Limb (tissue), 2 donors: ENCODE results near the gene DPP6.

Experiments
- DNase-seq, 2 donors: peaks; one replicate each; pipeline ENCODE4 v3.0.0-alpha.2; 2016; ENCODE audit errors: extremely low spot score in 2 of 2

The DPP6 gene

GRCh38 chr7:154587792-154588191, 535.6 kb downstream of the DPP6 start:
- DNase-seq = no peak

- peak; percentile 48 to 67 for DNase-seq
Measured at GRCh38 chr7:154591544-154591943, 539.3 kb downstream of the DPP6 start.

- peak in 1 of 2 donors; percentile 4 for DNase-seq
Measured at GRCh38 chr7:154592388-154592787, 540.2 kb downstream of the DPP6 start.

- peak in 1 of 2 donors; percentile 6 for DNase-seq
Measured at GRCh38 chr7:154598396-154598795, 546.2 kb downstream of the DPP6 start.

- DNase-seq = no peak
Measured at GRCh38 chr7:154598864-154599263, 546.7 kb downstream of the DPP6 start.

DNA sequence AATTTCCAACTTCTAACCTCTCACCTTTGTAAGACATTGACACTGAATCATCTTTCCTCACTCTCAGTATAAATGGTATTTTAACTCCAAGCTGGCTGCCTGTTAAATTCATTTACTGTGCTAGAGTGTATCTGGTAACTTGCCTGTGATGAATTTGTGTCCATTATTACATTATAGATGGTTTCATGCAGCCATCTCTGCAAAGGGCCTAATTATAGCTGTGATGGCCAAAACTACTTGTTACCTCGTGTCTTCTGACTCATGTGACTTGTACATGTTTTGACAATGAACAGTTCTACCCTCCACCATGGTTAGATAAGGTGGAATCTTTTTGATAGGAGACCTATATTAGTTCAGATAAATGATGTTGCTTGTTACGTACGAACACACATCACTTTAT, 558.7 kb downstream of the DPP6 start:
- no peak for DNase-seq

- no peak for DNase-seq
Measured at GRCh38 chr7:154613811-154614210, 561.6 kb downstream of the DPP6 start.

GRCh38 chr7:154620141-154620755, 568.0 kb downstream of the DPP6 start:
- DNase-seq = no peak

DNA sequence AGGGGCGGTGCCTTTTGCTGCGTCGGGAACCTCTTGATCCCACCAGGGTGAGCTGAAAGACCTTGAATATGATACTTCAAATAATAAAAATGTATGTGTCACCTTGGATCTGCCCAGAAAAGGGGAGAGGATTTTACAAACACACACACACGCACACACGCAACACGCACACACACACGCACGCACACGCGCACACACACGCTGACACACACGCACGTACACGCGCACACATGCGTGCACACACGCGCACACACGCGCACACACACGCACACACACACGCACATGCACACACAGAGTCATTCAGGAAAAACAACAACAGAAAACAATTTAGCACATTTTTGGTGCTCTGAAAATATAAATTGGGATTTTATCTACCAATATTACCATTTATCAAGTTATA, 571.2 kb downstream of the DPP6 start:
- DNase-seq = no peak

DNA sequence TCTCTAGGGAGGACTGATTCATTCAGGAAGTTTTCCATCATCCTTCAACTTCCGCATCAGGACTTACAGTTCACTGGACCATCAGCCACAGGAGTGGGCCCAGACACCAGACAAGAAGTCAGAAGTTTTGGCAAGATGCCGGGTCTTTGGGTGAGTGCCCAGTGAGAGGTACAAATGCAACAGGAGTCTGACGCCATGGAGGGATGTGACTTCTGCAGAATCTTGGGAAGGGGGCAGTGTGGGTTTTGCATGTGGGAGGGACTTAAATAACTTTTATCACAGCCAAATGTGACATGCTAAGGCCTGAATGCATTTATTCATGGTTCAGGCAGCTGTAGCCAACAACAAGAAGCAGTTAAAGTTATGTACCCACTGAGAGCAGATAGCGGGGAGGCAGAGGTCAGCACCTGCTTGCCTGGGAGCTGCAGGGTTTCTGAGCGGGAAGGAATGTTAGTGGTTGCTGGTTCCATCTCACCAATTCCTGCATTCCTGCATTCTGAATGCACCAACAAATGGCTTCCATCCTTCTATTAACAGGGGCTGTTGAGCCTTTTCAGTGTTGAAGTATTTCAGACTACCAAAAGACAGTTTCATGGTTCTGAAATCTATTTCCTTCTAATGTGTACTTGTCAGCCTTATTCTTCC, 575.6 kb downstream of the DPP6 start:
- DNase-seq = peak; percentile 9 to 35

GRCh38 chr7:154628556-154628955, 576.4 kb downstream of the DPP6 start:
- no peak for DNase-seq

- DNase-seq = no peak
Measured at GRCh38 chr7:154631162-154631561, 579.0 kb downstream of the DPP6 start.

DNA sequence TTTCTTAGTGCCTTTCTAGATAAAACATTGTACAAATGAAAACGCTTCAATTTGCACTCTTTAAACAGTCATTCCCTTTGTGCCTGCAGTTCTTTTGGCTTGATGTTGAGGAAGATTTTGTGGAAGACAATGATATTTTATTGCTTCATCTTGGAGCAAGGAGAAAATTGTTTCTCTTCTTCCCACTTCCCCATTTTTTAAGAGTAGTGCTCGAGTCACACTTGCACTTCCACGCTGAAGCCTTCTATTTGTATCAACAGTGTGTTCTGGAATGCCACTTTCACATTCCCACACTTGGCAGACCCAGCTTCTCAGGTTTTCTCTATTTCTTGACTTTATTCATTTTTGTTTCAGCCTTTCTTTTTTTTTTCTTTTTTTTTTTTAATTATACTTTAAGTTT, 581.4 kb downstream of the DPP6 start:
- no peak for DNase-seq

GRCh38 chr7:154638286-154638685, 586.1 kb downstream of the DPP6 start:
- DNase-seq = no peak

- DNase-seq = peak in 1 of 2 donors; percentile 33
Measured at GRCh38 chr7:154640266-154640865, 588.2 kb downstream of the DPP6 start.

GRCh38 chr7:154640917-154641316, 588.7 kb downstream of the DPP6 start:
- no peak for DNase-seq

DNA sequence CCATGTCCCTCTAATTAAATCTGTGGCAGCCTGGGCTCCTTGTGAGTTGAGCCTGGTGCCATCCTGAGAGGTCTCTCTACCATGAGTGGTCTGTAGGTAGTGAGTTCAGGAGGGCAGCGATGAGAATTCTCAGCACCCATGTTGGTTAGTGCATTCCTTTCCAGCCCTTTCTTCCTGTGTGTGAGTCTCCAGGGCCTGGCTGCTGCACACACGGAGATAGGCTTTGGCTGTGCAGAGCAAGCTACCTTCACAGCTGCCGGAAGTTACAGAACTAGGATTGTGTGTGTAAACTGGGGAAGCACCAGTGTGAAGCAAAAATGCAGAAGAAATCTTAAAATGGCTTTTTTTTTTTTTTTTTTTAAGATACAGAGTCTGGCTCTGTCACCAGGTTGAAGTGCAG, 592.2 kb downstream of the DPP6 start:
- DNase-seq = no peak

DNA sequence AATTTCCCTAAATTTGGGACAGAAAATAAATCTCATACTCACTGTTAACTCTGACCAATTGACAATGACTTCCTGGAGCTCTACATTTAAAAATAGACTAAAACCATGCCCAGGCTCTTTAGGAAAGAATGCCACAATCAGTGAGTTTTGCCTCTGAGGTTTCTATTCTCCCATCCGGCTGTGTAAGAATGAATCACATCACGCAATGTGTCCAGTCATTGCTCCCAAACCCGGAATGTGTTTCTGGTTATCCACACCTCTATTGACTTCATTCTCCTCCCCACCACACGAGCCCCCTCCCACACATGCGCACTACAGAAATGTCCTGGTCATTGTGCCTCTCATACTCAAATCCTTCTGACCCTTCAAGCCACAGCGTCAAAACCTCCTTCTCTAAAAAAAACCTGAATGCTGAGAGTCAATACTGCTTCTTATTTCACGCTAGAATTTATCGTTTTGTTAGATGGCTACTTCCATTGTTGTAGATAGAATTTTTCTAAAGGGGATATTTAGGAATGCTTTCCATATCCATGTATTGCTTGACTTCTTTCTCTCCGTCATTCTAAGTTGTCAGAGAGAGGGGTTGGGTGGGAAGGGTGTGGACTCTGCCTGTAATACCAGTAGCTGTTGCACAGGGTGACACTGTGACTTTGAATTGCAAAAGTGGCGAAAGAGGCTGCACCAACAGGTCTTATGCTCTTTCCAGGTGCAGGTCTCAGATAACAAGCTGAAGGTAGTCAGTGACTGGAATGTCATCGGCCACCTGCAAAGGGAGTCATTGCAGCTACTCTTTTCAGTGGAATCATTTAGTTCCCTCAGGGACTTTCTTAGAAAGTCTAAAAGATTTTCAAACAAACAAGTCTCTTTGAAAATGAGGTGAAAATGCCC, 594.2 kb downstream of the DPP6 start:
- no peak for DNase-seq

DNA sequence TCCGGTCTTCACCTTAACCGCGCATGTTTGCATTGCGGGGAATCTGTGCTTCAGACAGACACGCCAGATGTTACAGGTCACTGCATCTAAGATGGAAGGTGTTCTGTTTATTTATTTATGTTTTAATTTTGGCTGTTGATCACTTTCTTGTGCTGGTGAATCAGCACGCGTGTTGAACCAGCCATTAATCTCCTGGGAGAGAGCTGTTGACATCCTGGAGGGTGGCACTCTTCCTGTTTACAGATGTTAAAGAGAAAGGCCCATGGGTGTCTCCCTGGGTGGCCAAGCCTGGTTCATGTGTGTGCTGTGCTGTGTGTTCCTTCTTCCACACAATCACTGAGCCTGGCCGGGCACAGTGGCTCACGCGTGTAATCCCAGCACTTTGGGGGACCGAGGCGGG, 595.4 kb downstream of the DPP6 start:
- no peak for DNase-seq

DNA sequence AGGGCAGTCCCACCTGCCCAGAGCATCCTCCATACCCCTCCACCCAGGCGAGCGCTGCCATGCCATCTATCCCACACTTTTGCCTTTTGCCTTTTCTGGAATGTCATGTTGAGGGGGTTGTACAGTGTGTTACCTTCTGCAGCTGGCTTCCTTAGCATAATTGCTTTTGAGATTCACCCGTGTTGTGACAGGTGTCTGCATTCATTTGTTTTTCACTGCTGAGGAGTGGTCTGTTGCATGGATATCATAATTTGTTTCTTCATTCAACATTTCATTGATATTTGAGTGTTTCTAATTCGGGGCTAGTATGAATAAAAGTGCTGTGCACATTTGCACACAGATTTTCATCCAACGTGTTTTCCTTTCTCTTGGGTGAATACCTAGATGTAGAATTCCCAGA, 596.8 kb downstream of the DPP6 start:
- no peak for DNase-seq

DNA sequence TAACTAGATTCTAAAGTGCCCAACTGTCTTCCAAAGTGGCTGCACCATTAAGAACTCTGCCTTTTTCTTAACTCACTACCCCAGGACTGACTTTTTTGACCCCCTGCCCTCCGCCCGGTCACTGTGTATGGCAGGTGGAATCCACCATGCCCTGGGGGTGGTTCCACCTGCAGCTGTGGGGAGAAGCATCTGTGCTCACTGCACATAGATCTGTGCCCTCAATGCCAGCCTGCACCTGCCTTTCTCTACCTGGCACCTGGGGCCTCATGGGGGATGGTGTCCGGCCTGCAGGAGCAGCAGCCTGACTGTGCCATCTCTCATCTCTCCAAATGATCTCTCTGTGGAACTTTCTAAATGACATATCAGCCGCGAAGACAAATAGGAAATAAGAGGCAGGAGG, 597.2 kb downstream of the DPP6 start:
- no peak for DNase-seq

DNA sequence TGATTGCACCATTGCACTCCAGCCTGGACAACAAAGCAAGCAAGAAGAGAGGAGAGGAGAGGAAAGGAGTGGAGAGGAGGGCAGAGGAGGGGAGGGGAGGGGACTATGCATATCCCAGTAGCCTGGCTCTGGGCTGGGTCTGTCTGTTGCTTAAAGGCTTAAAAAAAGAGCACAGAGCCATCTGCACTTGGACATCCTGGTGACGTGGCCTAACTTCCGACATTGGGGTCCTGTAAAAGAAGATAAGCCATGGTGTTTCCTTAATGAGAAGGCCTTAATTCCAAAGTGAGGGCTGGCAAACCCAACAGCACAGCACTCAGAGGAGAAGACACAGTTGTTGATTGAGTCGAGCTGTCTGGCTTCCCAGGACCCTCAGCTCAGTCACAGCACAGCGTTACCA, 598.1 kb downstream of the DPP6 start:
- DNase-seq = no peak
